ENCODE data around the gene TIAM2. TPM values are rescaled to one million over a fixed set of nuclear protein-coding genes. Genes with fewer than 3 reads are reported as not detected.
"Not testable (repeated sequence)": the region's sequence is repeated elsewhere in the genome, so short reads cannot be mapped to it uniquely, and the experiment has no call there.

The TIAM2 gene
- polyA plus RNA-seq, 3 donors, result 19.2 to 22.9 (median 19.5) TPM

- DNase-seq (ENCODE audit: low read depth in 3 of 3, low spot score in 2 of 3), result no peak
Measured at GRCh38 chr6:155187106-155187505, 192.0 kb downstream of the TIAM2 start.

- DNase-seq (ENCODE audit: low read depth in 3 of 3, low spot score in 2 of 3), result no peak
Measured at GRCh38 chr6:155187994-155188706, 193.0 kb downstream of the TIAM2 start.

GRCh38 chr6:155188707-155189496 lies 193.8 kb downstream of the TIAM2 start:
- no peak for DNase-seq (ENCODE audit: low read depth in 3 of 3, low spot score in 2 of 3)

GRCh38 chr6:155190677-155191076 lies 195.6 kb downstream of the TIAM2 start:
- no peak for DNase-seq (ENCODE audit: low read depth in 3 of 3, low spot score in 2 of 3)

- DNase-seq (ENCODE audit: low read depth in 3 of 3, low spot score in 2 of 3), result no peak
Measured at GRCh38 chr6:155193526-155193925, 198.4 kb downstream of the TIAM2 start.

GRCh38 chr6:155194399-155194798 lies 199.3 kb downstream of the TIAM2 start:
- no peak for DNase-seq (ENCODE audit: low read depth in 3 of 3, low spot score in 2 of 3)

- DNase-seq (ENCODE audit: low read depth in 3 of 3, low spot score in 2 of 3), result no peak
Measured at GRCh38 chr6:155195903-155196302, 200.8 kb downstream of the TIAM2 start.

- no peak for DNase-seq (ENCODE audit: low read depth in 3 of 3, low spot score in 2 of 3)
Measured at GRCh38 chr6:155196911-155197310, 201.8 kb downstream of the TIAM2 start.

GRCh38 chr6:155197932-155198331 lies 202.8 kb downstream of the TIAM2 start:
- no peak for DNase-seq (ENCODE audit: low read depth in 3 of 3, low spot score in 2 of 3)

GRCh38 chr6:155200012-155200411 lies 204.9 kb downstream of the TIAM2 start:
- DNase-seq (ENCODE audit: low read depth in 3 of 3, low spot score in 2 of 3), result no peak

- no peak for DNase-seq (ENCODE audit: low read depth in 3 of 3, low spot score in 2 of 3)
Measured at GRCh38 chr6:155201461-155202226, 206.5 kb downstream of the TIAM2 start.

GRCh38 chr6:155207223-155207622 lies 212.1 kb downstream of the TIAM2 start:
- DNase-seq (ENCODE audit: low read depth in 3 of 3, low spot score in 2 of 3), result no peak

GRCh38 chr6:155212106-155212505 lies 217.0 kb downstream of the TIAM2 start:
- DNase-seq (ENCODE audit: low read depth in 3 of 3, low spot score in 2 of 3), result no peak

GRCh38 chr6:155212616-155213380 lies 217.7 kb downstream of the TIAM2 start:
- DNase-seq (ENCODE audit: low read depth in 3 of 3, low spot score in 2 of 3), result no peak

GRCh38 chr6:155213611-155214372 lies 218.7 kb downstream of the TIAM2 start:
- DNase-seq (ENCODE audit: low read depth in 3 of 3, low spot score in 2 of 3), result no peak

GRCh38 chr6:155215906-155216305 lies 220.8 kb downstream of the TIAM2 start:
- DNase-seq (ENCODE audit: low read depth in 3 of 3, low spot score in 2 of 3), result no peak

- DNase-seq (ENCODE audit: low read depth in 3 of 3, low spot score in 2 of 3), result no peak
Measured at GRCh38 chr6:155216312-155217046, 221.4 kb downstream of the TIAM2 start.

- not testable (repeated sequence) for DNase-seq (ENCODE audit: low read depth in 3 of 3, low spot score in 2 of 3)
Measured at GRCh38 chr6:155218711-155219110, 223.6 kb downstream of the TIAM2 start.

- DNase-seq (ENCODE audit: low read depth in 3 of 3, low spot score in 2 of 3), result no peak
Measured at GRCh38 chr6:155219299-155219698, 224.2 kb downstream of the TIAM2 start.

All from right renal cortex interstitium (tissue), 3 donors.